Mucosa of rectum (tissue), 2 donors: ENCODE measurements around the gene RAB7A.
A peak's percentile ranks its signal among the peaks of the same experiment; 100 is the strongest.
"Not testable (repeated sequence)": the region's sequence is repeated elsewhere in the genome, so short reads cannot be mapped to it uniquely, and the experiment has no call there.

Experiments
- H3K27ac ChIP-seq, 2 donors: one replicate each; pipeline ENCODE4 v1.7.0; 2013; ENCODE audit warnings: inconsistent platforms in 2 of 2, low read depth in 2 of 2, low read length in 2 of 2
- H3K27me3 ChIP-seq, 2 donors: one replicate each; pipeline ENCODE4 v1.7.0; 2013; ENCODE audit warnings: low read length in 2 of 2; ENCODE audit not compliant: control insufficient read depth in 2 of 2, insufficient read depth in 2 of 2
- H3K36me3 ChIP-seq, 2 donors: one replicate each; pipeline ENCODE4 v1.7.0; 2013; ENCODE audit warnings: low read length in 2 of 2; ENCODE audit not compliant: control insufficient read depth in 2 of 2, insufficient read depth in 2 of 2
- H3K4me1 ChIP-seq, 2 donors: one replicate each; pipeline ENCODE4 v1.7.0; 2013; ENCODE audit warnings: low read length in 2 of 2, mild to moderate bottlenecking in 1 of 2; ENCODE audit not compliant: control insufficient read depth in 2 of 2, insufficient read depth in 2 of 2
- H3K4me3 ChIP-seq, 2 donors: one replicate each; pipeline ENCODE4 v1.7.0; 2013; ENCODE audit warnings: low read length in 2 of 2
- H3K9ac ChIP-seq, 2 donors: one replicate each; pipeline ENCODE4 v1.7.0; 2013; ENCODE audit warnings: low read length in 2 of 2, low read depth in 1 of 2, mild to moderate bottlenecking in 1 of 2
- H3K9me3 ChIP-seq, 2 donors: one replicate each; pipeline ENCODE4 v1.7.0; 2013; ENCODE audit warnings: low read length in 2 of 2; ENCODE audit not compliant: control insufficient read depth in 2 of 2
- donor health status: healthy.
- donor health status: Normal muscosa, but diverticular disease.

Gene RAB7A

DNA sequence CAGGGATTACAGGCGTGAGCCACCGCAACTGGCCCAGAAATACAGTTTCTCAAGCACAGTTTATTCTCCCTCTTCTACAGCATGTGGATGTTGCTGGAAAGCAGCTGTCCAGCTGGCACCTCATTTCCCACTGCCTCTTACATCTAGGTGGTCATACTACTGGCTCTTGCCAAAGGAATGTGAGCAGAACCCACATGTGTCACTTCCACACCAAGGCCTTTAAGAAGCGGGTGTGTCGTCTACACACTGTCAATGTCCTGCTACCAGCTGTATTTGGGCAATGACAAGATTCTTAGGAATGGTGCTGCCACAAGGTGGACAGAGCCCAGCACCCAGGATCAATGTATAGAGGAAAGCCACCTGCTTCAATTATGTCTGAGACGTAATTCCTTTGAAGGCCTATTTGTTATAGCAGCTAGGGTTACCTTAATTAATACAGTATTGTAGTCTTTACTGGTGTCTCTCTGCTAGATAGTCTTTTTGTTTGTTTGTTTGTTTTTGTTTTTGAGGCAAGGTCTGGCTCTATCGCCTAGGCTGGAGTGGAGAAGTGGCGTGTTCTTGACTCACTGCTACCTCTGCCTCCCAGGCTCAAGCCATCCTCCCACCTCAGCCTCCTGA is 15.1 kb upstream of the RAB7A start:
- Histone ChIP-seq H3K27me3 (no peaks in the 10 kb centered on the region), H3K4me1 (peaks cover 0 to 2% of the 10 kb centered on the region in 2 donors), H3K4me3 (no peak overlapping the region), H3K36me3 (no peaks in the 10 kb centered on the region), H3K27ac (no peak overlapping the region), H3K9ac (no peak overlapping the region), H3K9me3 (no peaks in the 10 kb centered on the region)

DNA sequence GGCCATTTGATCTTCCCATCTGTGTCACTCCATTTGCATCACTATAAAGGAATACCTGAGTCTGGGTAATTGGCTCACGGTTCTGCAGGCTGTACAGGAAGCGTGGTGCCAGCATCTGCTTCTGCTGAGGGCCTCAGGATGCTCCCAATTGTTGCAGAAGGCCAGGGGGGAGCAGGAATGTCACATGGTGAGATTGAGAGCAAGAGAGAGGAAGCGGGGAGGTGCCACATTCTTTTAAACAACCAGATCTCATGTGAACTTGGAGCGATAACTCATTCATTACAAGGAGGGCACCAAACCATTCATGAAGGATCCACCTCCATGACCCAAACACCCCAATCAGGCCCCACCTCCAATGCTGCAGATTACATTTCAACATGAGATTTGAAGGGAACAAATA is 13.1 kb upstream of the RAB7A start:
- Histone ChIP-seq H3K36me3 (no peaks in the 10 kb centered on the region), H3K9ac (no peak overlapping the region), H3K27ac (no peak overlapping the region), H3K27me3 (no peaks in the 10 kb centered on the region), H3K9me3 (no peaks in the 10 kb centered on the region), H3K4me1 (peaks cover 0 to 2% of the 10 kb centered on the region in 2 donors), H3K4me3 (no peak overlapping the region)

DNA sequence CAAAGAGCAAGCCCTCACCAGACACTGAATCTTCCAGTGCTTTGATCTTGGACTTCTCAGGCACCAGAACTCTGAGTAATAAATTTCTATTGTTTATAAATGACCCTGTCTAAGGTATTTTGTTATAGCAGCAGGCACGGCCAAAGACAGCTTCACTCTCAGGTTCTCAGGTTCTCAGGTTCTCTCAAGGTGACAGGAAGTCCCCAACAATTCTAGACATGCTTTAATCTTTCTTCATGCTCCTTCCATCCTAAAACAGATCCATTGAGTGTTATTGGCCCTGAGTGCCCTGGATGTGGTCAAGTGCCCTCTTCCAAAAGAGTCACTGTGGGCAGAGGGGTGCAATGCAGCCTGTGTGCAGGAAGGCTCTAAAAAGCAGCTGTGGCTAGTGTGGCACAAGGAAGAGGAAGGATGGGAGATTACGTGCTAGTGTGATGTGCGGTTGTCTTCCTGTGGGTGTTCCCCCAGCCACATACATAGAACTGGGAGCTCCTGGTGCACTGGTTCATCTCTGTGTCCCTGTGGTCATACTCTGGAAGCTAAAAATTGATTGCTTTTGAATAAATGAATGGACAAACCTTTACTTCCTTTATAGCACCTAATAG is 11.0 kb upstream of the RAB7A start:
- H3K4me1 ChIP-seq: peaks cover 0 to 2% of the 10 kb centered on the region in 2 donors
- no peak overlapping the region for H3K9ac ChIP-seq
- no peak overlapping the region for H3K27ac ChIP-seq
- no peaks in the 10 kb centered on the region for H3K9me3 ChIP-seq
- H3K4me3 ChIP-seq: no peak overlapping the region
- H3K36me3 ChIP-seq: no peaks in the 10 kb centered on the region
- no peaks in the 10 kb centered on the region for H3K27me3 ChIP-seq

DNA sequence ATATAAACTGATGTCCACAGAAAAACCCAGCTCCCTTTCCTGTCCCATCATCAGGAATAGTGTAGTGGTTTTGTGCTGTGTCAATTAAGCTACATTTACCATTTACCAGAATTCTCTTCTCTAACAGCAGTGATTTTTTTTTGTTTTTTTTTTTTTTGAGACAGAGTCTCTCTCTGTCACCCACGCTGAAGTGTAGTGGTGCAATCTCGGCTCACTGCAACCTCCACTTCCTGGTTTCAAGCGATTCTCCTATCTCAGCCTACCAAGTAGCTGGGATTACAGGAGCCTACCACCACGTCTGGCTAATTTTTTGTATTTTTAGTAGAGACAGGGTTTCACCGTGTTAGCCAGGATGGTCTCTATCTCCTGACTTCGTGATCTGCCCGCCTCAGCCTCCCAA is 7.1 kb upstream of the RAB7A start:
- H3K4me3 ChIP-seq, H3K9ac ChIP-seq, H3K4me1 ChIP-seq, H3K27ac ChIP-seq, H3K27me3 ChIP-seq, H3K9me3 ChIP-seq, H3K36me3 ChIP-seq: not testable (repeated sequence)

DNA sequence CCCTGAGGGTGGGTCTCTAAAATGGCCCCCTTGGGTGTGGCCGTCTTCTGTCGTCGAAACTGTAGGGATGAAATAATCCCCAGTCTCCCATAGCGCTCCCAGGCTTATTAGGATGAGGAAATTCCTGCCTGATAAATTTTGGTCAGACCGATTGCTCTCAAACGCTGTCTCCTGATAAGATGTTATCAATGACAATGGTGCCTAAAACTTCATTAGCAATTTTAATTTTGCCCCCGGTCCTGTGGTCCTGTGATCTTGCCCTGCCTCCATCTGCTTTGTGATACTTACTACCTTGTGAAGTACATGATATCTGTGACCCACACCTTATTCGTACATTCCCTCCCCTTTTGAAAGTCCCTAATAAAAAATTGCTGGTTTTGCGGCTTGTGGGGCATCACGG is 5.1 kb upstream of the RAB7A start:
- Histone ChIP-seq H3K9me3 (no peaks in the 10 kb centered on the region), H3K4me3 (no peak overlapping the region), H3K27me3 (no peaks in the 10 kb centered on the region), H3K4me1 (peaks cover 0 to 4% of the 10 kb centered on the region in 2 donors), H3K27ac (no peak overlapping the region), H3K36me3 (no peaks in the 10 kb centered on the region), H3K9ac (no peak overlapping the region)

DNA sequence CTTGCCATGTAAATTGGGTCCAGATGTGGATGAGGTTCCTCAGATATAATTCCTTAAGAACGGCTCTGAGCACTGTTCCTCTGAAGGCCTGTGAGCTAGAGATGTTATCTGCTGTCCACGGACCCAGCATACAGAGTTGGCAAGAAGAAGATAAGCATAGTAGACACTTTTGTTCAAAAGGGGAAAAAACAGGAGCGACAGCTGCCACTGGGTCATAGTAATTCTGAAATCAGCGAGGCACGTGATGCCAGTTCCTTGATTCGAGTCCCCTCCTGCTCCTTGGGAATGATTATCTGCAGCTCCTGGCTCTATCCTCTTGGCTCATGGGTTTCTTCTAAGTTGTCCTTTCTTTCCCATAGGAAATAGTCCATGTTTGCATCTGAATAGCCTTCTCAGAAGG is 2.5 kb upstream of the RAB7A start:
- H3K36me3 ChIP-seq: no peaks in the 10 kb centered on the region
- no peaks in the 10 kb centered on the region for H3K27me3 ChIP-seq
- peaks cover 11 to 13% of the 10 kb centered on the region in 2 donors for H3K4me1 ChIP-seq
- no peaks in the 10 kb centered on the region for H3K9me3 ChIP-seq
- no peak overlapping the region for H3K9ac ChIP-seq
- no peak overlapping the region for H3K27ac ChIP-seq
- no peak overlapping the region for H3K4me3 ChIP-seq

DNA sequence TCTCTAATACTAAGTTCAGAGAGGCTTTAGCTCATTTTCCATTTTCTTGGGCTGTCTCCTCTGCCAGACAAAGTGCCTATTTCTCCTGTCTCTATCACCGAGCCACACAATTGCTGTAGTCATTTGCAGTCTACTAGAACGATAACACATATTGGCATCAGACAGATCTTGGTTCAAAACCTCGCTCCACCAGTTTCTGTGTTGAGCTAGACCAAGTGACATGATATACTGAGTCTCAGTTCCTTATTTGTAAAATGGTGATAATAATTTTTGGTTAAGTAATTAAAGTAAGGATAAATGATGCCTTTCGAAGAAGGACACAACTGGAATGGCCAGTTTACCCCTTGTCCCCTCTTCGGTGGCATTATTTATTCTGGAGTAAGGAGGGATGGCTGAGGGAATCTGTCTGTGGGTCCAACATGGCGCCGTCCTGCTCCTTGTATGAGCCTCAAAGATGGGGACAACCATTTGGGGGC is 398 bp upstream of the RAB7A start:
- Histone ChIP-seq H3K27me3 (no peaks in the 10 kb centered on the region), H3K4me1 (peaks cover 14 to 18% of the 10 kb centered on the region in 2 donors), H3K36me3 (no peaks in the 10 kb centered on the region), H3K27ac (peak overlapping the region; percentile 91 to 97), H3K4me3 (peak overlapping the region; percentile 77 to 85), H3K9me3 (no peaks in the 10 kb centered on the region), H3K9ac (peak overlapping the region in 1 of 2 donors; percentile 96)

DNA sequence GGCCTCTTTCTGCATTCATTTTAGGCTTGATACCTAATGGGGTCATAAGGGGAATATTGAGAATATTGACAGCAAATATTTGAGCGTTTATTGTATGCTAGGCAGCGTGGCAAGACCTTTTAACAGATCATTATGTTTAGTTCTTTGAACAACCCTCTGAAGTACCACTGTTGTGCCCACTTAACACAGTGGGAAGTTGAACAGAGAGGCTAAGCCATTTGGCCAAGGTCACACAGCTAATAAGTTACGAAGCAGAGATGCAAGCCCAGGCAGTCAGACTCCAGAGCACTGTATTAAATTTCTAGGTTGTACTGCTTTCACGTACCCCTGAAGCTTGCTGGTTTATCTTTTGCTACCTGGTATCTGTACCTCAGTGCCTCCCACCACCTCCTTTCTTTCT is 1.1 kb downstream of the RAB7A start:
- Histone ChIP-seq H3K4me1 (peaks cover 14 to 21% of the 10 kb centered on the region in 2 donors), H3K27me3 (no peaks in the 10 kb centered on the region), H3K36me3 (no peaks in the 10 kb centered on the region), H3K9ac (peak overlapping the region; percentile 89 to 96), H3K9me3 (no peaks in the 10 kb centered on the region), H3K4me3 (peak overlapping the region; percentile 77 to 85), H3K27ac (peak overlapping the region; percentile 91 to 97)

DNA sequence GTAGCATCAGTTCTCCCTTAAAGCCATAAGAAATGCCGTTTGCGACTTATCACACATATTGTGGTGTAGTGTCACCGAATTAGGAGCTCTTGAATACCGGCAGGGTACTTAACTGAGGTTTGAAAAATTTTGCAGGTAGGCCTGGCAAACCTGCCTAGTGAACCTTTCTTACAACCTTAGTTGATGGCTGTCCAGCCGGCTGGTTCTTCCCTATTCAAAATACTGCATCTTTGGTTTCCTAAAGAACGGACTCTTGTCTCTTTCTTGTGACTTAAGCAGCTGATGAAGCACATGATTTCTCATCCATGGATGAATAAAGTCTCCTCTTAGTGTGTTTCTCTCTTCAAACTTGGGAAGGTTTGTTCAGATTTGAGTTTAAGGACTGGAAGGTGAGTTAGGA is 1.5 kb downstream of the RAB7A start:
- Histone ChIP-seq H3K9ac (peak overlapping the region; percentile 89 to 96), H3K36me3 (no peaks in the 10 kb centered on the region), H3K9me3 (no peaks in the 10 kb centered on the region), H3K4me1 (peaks cover 14 to 21% of the 10 kb centered on the region in 2 donors), H3K4me3 (peak overlapping the region; percentile 77 to 85), H3K27ac (no peak overlapping the region), H3K27me3 (no peaks in the 10 kb centered on the region)

DNA sequence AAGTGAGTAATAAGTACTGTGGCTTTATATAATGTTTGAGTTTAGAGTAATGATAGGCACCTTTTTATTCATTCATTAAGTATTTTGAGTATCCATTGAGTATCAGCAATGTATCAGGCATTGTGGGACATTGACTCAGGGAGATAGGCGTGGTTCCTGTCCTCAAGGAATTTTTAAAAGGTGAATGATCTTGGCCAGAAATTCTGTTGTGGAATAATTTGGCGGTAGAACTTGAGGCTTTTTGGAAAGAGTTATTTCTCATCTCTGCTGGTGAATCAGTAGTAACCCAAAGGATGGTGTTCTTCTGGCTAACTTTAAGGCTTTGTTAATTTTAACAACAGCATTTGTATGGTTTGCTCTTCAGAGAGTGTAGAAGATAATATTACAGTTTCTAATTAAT is 2.0 kb downstream of the RAB7A start:
- H3K27ac ChIP-seq: no peak overlapping the region
- peaks cover 18 to 21% of the 10 kb centered on the region in 2 donors for H3K4me1 ChIP-seq

More for the DNA sequence above, 2.0 kb downstream of the RAB7A start:
- no peaks in the 10 kb centered on the region for H3K27me3 ChIP-seq
- no peaks in the 10 kb centered on the region for H3K36me3 ChIP-seq
- peak overlapping the region in 1 of 2 donors; percentile 96 for H3K9ac ChIP-seq
- H3K4me3 ChIP-seq: peak overlapping the region in 1 of 2 donors; percentile 77
- H3K9me3 ChIP-seq: no peaks in the 10 kb centered on the region
